Activated gamma-delta T cell treated with Interleukin-2 at 50 U/mL for 16 hours (primary cell): ENCODE measurements around the gene RANBP1.

Source experiments
- DNase-seq: peaks from one replicate; pipeline ENCODE4 v3.0.0-alpha.2; 2020

RANBP1 gene

DNA sequence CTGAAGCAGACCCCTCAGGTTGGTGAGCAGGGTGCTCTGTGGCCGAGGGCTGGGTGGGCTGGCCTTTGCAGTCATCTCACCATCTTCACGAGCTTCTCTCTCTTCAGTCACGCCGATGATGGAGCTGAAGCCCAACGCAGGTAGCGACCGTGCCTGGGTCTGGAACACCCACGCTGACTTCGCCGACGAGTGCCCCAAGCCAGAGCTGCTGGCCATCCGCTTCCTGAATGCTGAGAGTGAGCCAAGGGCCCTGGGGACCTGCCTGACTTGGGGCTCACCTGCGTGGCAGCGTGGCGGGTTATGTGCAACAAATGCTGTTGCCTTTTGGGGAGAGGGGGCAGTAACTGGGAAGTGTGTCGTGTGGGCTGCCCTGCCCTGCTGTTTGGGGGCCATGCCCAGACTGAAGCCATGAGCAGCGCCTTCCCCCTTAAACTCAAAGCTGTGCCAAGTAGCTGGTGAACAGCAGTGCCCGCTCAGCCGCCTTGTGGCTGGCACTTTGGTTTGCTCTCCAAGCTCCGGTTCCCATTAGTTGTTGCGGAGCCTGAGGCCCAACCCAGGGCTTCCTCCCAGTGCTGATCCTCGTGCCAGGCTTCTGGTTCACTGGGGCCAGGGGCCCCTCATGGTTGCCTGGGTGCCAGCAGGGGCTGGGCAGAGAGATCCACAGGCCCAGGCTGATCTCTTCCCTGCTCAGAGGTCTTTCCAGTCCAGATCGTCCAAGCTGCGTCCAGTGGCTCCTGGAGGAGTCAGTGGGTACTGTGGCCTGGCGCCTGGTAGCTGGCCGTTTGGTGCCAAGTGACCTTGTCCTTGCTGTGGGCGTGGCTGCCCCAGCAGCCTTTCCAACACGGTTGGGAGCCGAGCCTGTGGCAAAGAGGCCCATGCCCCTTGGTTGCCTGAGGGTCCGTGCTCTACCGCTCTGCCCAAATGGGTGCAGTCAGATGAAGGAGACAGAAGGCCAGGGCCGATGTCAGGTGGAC lies 9.6 kb downstream of the RANBP1 start:
- DNase-seq = no peak

DNA sequence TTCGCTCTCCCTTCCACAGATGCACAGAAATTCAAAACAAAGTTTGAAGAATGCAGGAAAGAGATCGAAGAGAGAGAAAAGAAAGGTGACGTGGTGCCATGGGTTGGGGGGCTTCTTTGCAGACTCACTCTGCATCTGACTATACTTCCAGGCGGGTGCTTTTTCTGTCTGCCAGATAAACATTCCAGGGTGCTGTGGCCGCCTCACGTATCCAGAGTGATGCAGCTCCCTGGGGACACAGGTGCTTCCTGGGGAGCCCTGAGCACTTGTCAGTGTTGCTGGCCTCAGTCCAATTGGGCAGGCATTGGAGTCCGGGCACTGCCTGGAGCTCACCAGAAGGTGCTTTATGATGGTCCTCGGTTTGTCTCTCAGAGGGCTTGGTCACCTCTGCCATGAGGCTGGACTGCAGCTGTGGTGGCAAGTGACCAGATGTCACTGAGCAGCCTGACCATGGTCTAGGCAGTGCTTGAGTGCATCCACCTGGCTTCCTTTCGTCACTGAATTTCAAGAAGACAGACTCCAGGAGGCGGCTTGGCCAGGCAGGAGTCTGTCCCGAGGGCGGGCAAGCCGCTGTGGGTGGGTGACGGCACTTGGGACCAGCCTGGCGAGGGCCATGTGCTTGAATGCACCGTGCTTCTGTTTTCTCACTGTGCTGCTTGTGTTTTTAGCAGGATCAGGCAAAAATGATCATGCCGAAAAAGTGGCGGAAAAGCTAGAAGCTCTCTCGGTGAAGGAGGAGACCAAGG lies 10.6 kb downstream of the RANBP1 start:
- DNase-seq = no peak

DNA sequence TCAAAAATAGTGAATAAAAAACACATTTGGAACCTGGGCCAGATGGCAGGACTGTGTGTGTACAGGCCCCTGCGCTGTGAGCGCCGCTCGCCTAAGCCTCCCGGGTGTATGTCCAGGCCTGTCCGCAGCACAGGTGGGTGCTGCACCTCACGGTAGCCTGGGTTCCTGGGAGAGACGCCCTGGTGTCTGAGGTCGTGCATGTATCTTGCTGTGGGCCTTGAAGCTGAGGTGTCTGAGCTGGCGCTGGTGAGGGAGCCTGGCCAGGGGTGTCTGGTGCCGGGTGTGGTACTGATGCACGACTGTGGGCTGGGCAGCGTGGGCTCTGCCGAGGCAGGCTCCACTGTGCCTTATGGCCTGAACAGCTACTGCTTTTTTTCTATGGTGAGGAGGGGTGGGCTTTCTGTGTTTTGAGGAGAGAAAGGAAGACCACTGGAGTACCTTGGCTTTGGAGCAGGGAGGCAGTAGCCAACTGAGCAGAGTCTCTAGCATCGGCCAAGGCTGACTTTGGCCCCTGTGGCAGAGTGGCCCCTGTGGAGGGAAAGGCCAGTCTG lies 11.5 kb downstream of the RANBP1 start:
- DNase-seq = no peak

DNA sequence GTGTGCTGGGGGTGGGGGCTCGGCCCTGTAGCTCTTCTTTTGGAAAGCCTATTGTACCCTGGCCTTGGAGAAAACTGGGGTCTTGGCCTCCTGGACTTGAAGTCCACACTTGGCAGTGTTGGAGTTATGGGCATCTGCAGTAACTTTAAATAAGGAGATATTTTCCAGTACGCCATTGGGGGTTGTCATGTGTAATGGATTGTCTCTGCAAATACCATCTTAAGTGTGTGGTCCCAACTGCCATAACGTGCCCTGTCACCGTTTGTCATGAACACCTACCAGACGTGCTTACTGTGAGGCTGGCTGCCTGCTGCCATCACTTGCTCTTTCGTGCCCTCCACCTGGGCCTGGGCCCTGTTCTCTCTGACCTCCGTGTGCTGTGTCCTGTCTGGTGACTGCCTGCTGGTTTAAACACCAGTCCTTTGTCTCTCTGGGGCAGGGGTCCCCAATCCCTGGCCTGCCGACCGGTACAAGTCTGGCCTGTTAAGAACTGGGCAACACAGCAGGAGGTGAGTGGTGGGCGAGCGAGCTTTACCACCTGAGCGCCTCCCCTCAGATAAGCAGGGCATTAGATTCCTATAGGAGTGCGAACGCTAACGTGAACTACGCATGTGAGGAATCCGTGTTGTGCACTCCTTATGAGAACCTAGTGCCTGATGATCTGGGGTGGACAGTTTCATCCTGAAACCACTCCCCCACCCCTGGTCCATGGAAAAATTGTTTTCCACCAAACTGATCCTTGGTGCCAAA lies 12.1 kb downstream of the RANBP1 start:
- no peak for DNase-seq

GRCh38 chr22:20128619-20128901 lies 12.7 kb downstream of the RANBP1 start:
- DNase-seq = no peak

DNA sequence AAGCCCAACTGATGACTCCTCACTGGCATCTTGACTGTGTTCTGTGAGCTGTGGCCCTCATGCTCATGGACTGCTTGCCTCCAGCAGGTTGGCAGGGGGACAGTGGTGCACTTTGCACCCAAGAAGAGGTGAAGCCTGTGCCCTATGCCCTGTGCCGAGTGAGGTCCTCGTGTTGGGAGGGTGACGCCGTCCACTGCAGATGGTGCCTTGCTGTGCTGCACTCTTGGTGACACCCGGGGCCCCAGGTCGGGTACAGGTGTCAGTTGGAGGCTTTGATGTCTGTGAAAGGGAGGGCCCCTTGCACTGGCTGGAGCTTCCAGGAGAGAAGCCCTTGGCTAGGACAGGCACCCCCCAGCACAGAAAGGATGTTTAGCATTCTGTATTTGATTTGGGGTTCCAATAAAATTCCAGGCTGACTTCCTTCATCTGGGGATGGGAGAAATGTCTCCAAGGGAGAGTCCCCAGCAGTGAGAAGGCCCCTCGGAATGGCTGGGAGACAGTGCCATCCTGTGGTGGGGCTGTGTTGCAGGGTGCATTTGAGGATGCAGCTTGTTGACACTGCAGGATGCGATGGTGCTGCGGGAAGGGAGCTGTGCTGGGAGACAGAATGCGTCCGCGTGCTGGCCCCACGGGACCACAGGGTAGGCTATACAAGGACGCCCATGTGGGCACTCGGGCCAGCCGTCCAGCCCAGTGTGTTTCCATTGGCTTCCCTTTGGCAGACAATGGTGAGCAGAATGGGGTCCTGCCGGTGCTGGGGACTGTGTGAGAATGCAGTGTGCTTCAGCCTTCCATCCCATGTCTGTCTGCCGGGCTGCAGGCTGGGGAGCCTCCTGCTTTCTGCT lies 13.2 kb downstream of the RANBP1 start:
- DNase-seq = peak; percentile 42

GRCh38 chr22:20129747-20130014 lies 13.8 kb downstream of the RANBP1 start:
- no peak for DNase-seq

DNA sequence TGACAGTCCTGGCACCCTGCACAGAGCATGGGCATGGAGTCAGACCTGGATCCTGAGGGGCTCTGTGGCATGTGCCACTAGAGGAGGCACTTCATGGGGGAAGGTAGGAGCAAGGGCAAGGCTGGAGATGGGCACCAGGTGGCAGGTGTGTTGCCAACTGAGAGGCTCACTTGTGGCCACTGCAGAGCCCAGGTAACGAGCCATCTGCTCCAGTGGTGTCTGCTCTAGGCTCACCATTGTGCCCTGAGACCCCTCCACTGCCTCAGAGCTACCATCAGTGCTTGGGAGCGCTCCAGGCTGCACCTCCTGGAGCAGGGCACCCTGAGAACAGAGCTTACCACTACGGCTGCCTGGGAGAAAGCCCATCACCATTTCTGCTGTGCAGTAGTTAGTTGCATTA lies 14.4 kb downstream of the RANBP1 start:
- DNase-seq = no peak

DNA sequence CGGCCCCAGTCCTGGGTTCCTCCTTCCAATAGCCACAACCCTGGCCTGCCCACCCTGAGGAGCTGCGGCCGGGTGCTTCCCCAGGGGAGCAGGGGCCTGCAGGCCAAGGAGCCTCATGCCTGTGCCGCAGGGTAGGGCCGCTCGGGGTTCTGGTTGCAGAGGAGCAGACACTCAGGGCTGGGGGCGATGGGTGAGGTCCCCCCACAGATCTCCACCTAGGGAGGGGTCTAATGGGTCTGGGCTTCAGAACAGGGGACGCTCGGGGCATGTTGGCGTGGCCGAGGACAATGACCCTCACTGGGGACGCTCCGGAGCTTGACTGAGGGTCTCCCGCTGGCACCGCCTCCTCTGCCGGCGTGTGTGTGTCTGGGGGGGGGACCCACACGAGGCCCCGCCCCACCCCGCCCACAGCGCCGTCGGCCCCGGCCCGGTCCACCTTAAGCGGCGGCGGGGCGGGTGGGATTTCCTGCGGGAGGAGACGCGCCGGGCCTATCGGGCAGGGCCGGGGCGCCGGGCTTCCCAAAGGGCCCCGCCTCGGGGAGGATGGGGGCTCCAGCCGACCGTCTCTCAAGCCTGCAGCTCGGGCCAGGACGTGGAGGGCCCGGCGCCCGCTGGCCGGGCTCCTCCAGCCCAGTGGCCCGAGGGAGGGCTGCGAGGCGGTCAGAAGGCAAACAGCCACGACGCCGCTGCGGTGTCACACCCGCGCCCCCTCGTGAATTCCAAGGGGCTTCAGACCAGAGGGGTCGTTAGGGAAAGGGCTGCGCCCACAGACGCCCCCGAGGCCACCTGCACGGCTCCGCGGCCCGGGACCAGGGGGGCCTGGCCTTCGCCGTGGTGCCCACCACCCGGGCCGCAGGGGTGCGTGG lies 15.1 kb downstream of the RANBP1 start:
- DNase-seq = peak; percentile 79

DNA sequence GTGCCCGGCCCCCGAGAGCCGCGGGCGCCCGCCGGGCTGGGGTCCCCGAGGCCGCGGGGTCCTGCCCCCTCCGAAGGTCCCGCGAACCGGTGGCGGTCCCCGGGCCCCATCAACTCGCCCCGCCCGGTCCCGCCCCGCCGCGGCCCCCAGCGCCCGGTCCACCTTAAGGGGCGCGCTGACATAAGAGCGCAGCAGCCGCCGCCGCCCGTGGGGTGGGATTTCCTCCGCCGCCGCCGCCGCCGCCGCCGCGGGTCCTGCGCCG lies 15.6 kb downstream of the RANBP1 start, which contains the start of gene ZDHHC8:
TSS of gene ZDHHC8 (plus strand) at position 208 of the 262 bp plus-strand sequence. CDS start 144 bp downstream, outside the sequence.
- peak; percentile 42 for DNase-seq

DNA sequence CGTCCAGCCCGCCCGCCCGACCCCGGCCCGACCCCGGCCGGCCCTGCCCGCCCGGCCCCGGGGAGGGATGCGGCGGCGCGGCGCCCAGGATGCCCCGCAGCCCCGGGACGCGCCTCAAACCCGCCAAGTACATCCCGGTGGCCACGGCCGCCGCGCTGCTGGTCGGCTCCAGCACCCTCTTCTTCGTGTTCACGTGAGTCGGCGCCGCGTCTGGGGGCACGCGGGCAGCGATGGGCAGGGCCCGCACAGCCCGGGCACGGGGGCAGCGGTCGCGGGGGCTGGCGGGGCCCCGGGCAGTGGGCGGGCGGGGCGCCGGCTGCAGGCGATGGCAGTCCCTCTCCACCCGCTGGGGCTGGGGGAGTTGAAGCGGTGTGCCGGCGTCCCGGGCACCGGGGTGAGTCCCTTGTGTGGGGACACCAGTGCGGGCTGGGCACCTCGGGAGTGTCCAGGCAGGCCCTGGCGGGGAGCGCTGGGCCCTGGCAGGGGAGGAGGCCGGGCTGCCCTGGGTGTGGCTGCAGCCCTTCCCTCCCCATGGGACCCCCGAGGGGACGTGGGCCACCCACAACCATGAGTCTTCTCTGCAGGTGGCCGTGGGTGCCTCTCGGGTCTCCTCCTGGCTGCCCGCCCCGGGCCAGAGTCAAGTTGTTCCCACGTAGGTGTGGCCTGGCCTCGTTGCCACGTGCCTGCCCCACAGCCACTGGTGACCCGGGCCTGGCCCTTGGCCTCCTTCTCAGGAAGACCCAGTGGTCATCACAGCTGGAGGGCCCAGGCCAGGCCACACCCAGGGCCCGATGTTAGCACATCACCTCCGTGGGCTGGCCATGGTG lies 16.2 kb downstream of the RANBP1 start:
- no peak for DNase-seq

DNA sequence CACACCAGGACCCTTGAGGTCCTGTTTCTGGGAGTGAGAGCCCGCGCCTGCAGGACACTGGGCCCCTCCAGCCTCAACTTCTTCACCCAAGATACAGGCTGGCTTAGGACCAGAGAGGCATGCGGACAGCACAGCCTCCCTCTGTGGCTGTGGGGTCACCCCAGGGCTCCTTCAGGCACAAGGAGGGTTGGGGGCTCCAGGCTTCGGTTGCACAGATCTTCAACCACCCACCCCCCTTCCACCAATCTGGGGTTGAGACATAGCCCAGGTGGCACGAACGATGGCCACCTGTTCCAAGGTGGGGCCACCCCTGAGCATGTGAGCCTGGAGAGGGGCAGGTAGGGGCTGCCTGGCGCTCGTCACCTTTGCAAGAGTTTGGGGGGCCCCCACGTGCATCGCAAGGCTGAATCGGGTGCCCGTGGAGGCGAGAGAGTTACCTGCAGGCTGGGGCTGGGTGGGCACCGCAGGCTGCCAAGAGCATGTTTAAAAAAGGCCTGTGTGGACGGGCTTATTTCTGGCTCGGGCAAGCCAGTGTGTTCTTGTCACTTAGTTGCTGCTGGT lies 16.9 kb downstream of the RANBP1 start:
- DNase-seq = no peak

GRCh38 chr22:20133930-20134549 lies 18.1 kb downstream of the RANBP1 start:
- DNase-seq = no peak

GRCh38 chr22:20135265-20135664 lies 19.4 kb downstream of the RANBP1 start:
- DNase-seq = no peak

GRCh38 chr22:20135806-20136602 lies 20.1 kb downstream of the RANBP1 start:
- no peak for DNase-seq

GRCh38 chr22:20136603-20136873 lies 20.6 kb downstream of the RANBP1 start:
- no peak for DNase-seq

DNA sequence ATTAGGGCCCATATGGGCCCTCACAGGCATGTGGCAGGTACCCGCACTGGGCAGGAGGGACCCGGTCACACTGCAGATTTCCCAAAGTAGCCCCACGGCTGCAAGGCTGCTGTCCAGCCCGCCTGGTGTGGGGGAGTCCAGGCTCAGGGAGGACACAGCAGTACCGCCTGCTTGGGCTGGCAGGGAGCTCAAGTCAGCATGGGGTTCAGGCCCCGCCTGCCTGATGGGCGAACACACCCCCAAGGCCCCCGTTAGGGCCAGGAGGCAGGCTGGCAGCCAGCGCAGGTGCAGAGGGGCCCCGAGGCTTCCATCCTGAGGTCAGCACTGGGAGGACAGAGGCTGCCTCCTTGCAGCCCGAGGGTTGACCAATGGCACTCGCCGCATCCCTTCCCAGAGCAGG lies 21.2 kb downstream of the RANBP1 start:
- DNase-seq = no peak

GRCh38 chr22:20137671-20138416 lies 21.9 kb downstream of the RANBP1 start:
- DNase-seq = no peak

DNA sequence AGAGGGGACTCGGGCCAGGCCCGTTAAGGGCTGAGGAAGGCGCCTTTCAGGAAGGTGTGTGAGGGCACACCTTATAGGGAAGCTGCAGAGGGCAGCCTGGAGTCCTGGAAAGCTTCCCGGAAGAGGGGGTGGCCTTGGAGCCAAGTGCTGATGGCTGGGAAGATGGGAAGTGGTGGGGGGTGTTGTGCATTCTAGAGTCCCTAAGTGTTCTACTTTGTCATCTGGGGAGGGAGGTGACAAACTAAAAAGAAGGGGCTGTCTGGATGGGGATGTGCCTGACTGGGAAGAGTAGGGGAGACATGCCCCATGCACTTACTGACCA lies 22.5 kb downstream of the RANBP1 start:
- DNase-seq = no peak
